Right kidney (tissue), 1 donor: ENCODE results near the gene PLSCR4.

Source experiments
- DNase-seq: peaks from one replicate; pipeline ENCODE4 v3.0.0-alpha.2; 2016

Gene PLSCR4

GRCh38 chr3:146160964-146161662 lies 89.8 kb downstream of the PLSCR4 start, which contains the start of gene PLOD2:
PLOD2 (minus strand) TSS chr3:146161184; CDS start chr3:146160989, 195 bp downstream.
- DNase-seq: peak; percentile 96

GRCh38 chr3:146160321-146160963 lies 90.5 kb downstream of the PLSCR4 start:
- peak; percentile 91 for DNase-seq

GRCh38 chr3:146159616-146160320 lies 91.1 kb downstream of the PLSCR4 start:
- DNase-seq: no peak

GRCh38 chr3:146159037-146159436 lies 91.9 kb downstream of the PLSCR4 start:
- no peak for DNase-seq

- DNase-seq: no peak
Measured at GRCh38 chr3:146157325-146158060, 93.4 kb downstream of the PLSCR4 start.

- no peak for DNase-seq
Measured at GRCh38 chr3:146156666-146157314, 94.1 kb downstream of the PLSCR4 start.

- DNase-seq: no peak
Measured at GRCh38 chr3:146156095-146156494, 94.8 kb downstream of the PLSCR4 start.

- DNase-seq: no peak
Measured at GRCh38 chr3:146154995-146155394, 95.9 kb downstream of the PLSCR4 start.

GRCh38 chr3:146154316-146154715 lies 96.6 kb downstream of the PLSCR4 start:
- no peak for DNase-seq

- DNase-seq: no peak
Measured at GRCh38 chr3:146153429-146153828, 97.5 kb downstream of the PLSCR4 start.

GRCh38 chr3:146152834-146153233 lies 98.1 kb downstream of the PLSCR4 start:
- DNase-seq: no peak

- no peak for DNase-seq
Measured at GRCh38 chr3:146148468-146148931, 102.4 kb downstream of the PLSCR4 start.

GRCh38 chr3:146145642-146146041 lies 105.3 kb downstream of the PLSCR4 start:
- DNase-seq: no peak

GRCh38 chr3:146142757-146143156 lies 108.1 kb downstream of the PLSCR4 start:
- DNase-seq: no peak
